Sigmoid colon (tissue), 7 donors: ENCODE measurements around the gene CCL11. TPM values are rescaled to one million over a fixed set of nuclear protein-coding genes. Genes with fewer than 3 reads are reported as not detected.

ENCODE experiments used
- DNase-seq: peaks from one replicate; pipeline ENCODE4 v3.0.0-alpha.2; 2019
- H3K27ac ChIP-seq, 4 donors: fragments of 200-600 bp; sonication (generic); one replicate each; pipeline ENCODE4 v1.5.1; 2016 to 2019; ENCODE audit warnings: mild to moderate bottlenecking in 1 of 4
- H3K27me3 ChIP-seq, 3 donors: fragments of 200-600 bp; sonication (generic); one replicate each; pipeline ENCODE4 v1.5.1; 2019; ENCODE audit warnings: mild to moderate bottlenecking in 1 of 3
- H3K36me3 ChIP-seq, 4 donors: fragments of 200-600 bp; sonication (generic); one replicate each; pipeline ENCODE4 v1.5.1; 2016 to 2019
- H3K4me1 ChIP-seq, 4 donors: fragments of 200-600 bp; sonication (generic); one replicate each; pipeline ENCODE4 v1.5.1; 2017 to 2019
- H3K4me3 ChIP-seq, 4 donors: fragments of 200-600 bp; sonication (generic); one replicate each; pipeline ENCODE4 v1.5.1; 2017 to 2019; ENCODE audit warnings: mild to moderate bottlenecking in 2 of 4, moderate library complexity in 1 of 4
- H3K9me3 ChIP-seq, 4 donors: fragments of 200-600 bp in 3 of 4; sonication (generic) in 3 of 4; one replicate each; pipeline versions ENCODE4 v1.5.1 to v1.6.1; 2013 to 2019
- EP300 ChIP-seq, 4 donors: sonication (generic); formaldehyde crosslinking; IDR thresholded peaks; one replicate each; pipeline ENCODE4 v1.6.1; 2017; ENCODE audit warnings: antibody characterized with exemption in 4 of 4
- POLR2A ChIP-seq, 2 donors: fragments of 450-650 bp; IDR thresholded peaks; one replicate each; pipeline ENCODE4 v1.6.1; 2016; ENCODE audit warnings: antibody characterized with exemption in 2 of 2, mild to moderate bottlenecking in 2 of 2, moderate library complexity in 2 of 2
- POLR2AphosphoS5 ChIP-seq, 4 donors: sonication (generic); formaldehyde crosslinking; IDR thresholded peaks; one replicate each; pipeline ENCODE4 v1.6.1; 2017; ENCODE audit warnings: antibody characterized with exemption in 4 of 4
- WGBS, 2 donors: extraction: QIAGEN DNeasy Blood & Tissue Kit; methylation state at CpG; one replicate each; pipeline ENCODE4 v1.1.7; 2013; 5-methylcytosine and 5-hydroxymethylcytosine counted together
- intact Hi-C: fragments of 100-400 bp; cut with DNase I; formaldehyde crosslinking; loops from one replicate; pipeline ENCODE4 v1.15.1; 2023
- polyA plus RNA-seq, 3 donors: library from polyadenylated mRNA; stranded (reverse); fragments of 200-250 nt; gene quantifications; one replicate each; pipeline ENCODE4 v1.2.3, GENCODE V29; 2013
- total RNA-seq, 4 donors: library from RNA; depleted of rRNA; stranded (reverse); fragments of >200 nt; gene quantifications; one replicate each; pipeline ENCODE4 v1.1.0, GENCODE V29; 2016
- TF ChIP-seq, protein P1 (sequence below), 4 experiments: fragments of 450-650 bp in 3 of 4; fragments of 200-600 bp in 1 of 4; IDR thresholded peaks; one replicate each; pipeline ENCODE4 v1.5.1; 2016 to 2019; ENCODE audit warnings: antibody characterized with exemption in 4 of 4, mild to moderate bottlenecking in 3 of 4, moderate library complexity in 2 of 4
- donor health status: healthy with polysubstance abuse.
- donor health status: Bipolar disorder and iron deficiency.
- donor health status: healthy.

Gene CCL11
- total and polyA plus RNA-seq, 7 donors: 3.0 to 62.6 (median 24.6) TPM

DNA sequence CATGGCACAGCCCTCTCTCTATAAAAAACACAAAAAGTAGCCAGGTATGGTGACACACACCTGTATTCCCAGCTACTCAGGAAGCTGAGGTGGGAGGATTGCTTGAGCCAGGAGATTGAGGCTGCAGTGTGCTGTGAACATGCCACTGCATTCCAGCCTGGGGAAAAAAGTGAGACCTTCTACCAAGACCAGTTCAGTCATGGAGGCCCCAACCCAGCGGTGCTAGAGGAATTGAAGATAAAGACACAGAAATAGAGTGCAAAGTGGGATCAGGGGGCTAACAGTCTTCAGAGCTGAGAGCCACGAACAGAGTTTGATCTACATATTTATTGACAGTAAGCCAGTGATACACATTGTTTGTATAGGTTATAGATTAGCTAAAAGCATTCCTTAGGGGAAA is 18.1 kb downstream of the CCL11 start:
- H3K9me3 ChIP-seq: no peaks in the 10 kb centered on the region
- peaks cover 0 to 46% (median 38%) of the 10 kb centered on the region in 4 donors for H3K4me1 ChIP-seq
- DNase-seq: no peak
- H3K4me3 ChIP-seq: no peak overlapping the region
- H3K27me3 ChIP-seq: no peaks in the 10 kb centered on the region
- TF ChIP-seq, protein P1, sequence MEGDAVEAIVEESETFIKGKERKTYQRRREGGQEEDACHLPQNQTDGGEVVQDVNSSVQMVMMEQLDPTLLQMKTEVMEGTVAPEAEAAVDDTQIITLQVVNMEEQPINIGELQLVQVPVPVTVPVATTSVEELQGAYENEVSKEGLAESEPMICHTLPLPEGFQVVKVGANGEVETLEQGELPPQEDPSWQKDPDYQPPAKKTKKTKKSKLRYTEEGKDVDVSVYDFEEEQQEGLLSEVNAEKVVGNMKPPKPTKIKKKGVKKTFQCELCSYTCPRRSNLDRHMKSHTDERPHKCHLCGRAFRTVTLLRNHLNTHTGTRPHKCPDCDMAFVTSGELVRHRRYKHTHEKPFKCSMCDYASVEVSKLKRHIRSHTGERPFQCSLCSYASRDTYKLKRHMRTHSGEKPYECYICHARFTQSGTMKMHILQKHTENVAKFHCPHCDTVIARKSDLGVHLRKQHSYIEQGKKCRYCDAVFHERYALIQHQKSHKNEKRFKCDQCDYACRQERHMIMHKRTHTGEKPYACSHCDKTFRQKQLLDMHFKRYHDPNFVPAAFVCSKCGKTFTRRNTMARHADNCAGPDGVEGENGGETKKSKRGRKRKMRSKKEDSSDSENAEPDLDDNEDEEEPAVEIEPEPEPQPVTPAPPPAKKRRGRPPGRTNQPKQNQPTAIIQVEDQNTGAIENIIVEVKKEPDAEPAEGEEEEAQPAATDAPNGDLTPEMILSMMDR (IDR thresholded peaks at IDR 0.05): no peak
- no peak for TF ChIP-seq POLR2A (IDR thresholded peaks at IDR 0.05)
- TF ChIP-seq EP300 (IDR thresholded peaks at IDR 0.05): no peak
- no peak for TF ChIP-seq POLR2AphosphoS5 (IDR thresholded peaks at IDR 0.05)
- intact Hi-C loops: loop anchor here (5.0 kb wide), 1 partner anchor 51 kb away; no protein-coding TSS in a partner anchor
- no peaks in the 10 kb centered on the region for H3K36me3 ChIP-seq
- WGBS, 2 donors: 57 to 82% methylated on average over 2 of the region's 2 CpGs
- H3K27ac ChIP-seq: no peak overlapping the region

DNA sequence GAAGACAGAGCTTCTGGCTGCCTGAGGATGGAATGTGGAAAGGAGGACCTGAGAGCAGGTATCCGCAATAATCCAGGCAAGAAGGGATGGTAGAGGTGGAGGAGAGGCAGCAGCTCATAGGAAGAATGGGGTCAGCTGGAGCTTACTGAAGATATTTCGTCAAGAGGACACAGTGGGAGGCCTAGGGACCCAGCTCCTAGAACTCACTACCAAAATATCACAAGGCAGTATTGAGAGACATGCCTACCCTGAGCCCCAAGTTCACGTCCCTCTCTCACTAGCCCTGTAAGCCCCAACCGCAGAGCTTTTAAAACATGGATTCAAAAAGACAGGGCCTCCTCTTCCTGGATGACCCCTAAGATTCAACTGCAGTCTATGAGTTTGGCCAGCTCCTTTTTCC is 19.5 kb downstream of the CCL11 start:
- WGBS, 2 donors: 90 to 95% methylated on average over 4 of the region's 4 CpGs
- no peaks in the 10 kb centered on the region for H3K27me3 ChIP-seq
- no peak for TF ChIP-seq EP300 (IDR thresholded peaks at IDR 0.05)
- no peak for TF ChIP-seq POLR2AphosphoS5 (IDR thresholded peaks at IDR 0.05)
- TF ChIP-seq POLR2A (IDR thresholded peaks at IDR 0.05): no peak
- TF ChIP-seq, protein P1 (IDR thresholded peaks at IDR 0.05): no peak
- H3K27ac ChIP-seq: no peak overlapping the region
- peaks cover 0 to 36% (median 29%) of the 10 kb centered on the region in 4 donors for H3K4me1 ChIP-seq
- intact Hi-C loops: no loop called here
- H3K9me3 ChIP-seq: no peaks in the 10 kb centered on the region
- H3K4me3 ChIP-seq: no peak overlapping the region
- DNase-seq: no peak
- H3K36me3 ChIP-seq: no peaks in the 10 kb centered on the region

- intact Hi-C loops: loop anchor here (2.0 kb wide), 1 partner anchor 105 kb away; no protein-coding TSS in a partner anchor
- no peak for TF ChIP-seq POLR2A (IDR thresholded peaks at IDR 0.05)
- no peak for TF ChIP-seq EP300 (IDR thresholded peaks at IDR 0.05)
- no peak for TF ChIP-seq POLR2AphosphoS5 (IDR thresholded peaks at IDR 0.05)
- TF ChIP-seq, protein P1 (IDR thresholded peaks at IDR 0.05): no peak
- peaks cover 0 to 31% (median 23%) of the 10 kb centered on the region in 4 donors for H3K4me1 ChIP-seq
- H3K27me3 ChIP-seq: no peaks in the 10 kb centered on the region
- H3K36me3 ChIP-seq: no peaks in the 10 kb centered on the region
- no peaks in the 10 kb centered on the region for H3K9me3 ChIP-seq
- no peak overlapping the region for H3K27ac ChIP-seq
- DNase-seq: no peak
- H3K4me3 ChIP-seq: no peak overlapping the region
These were observed 20.1 kb downstream of the CCL11 start for GRCh38 chr17:34305606-34306005.

DNA sequence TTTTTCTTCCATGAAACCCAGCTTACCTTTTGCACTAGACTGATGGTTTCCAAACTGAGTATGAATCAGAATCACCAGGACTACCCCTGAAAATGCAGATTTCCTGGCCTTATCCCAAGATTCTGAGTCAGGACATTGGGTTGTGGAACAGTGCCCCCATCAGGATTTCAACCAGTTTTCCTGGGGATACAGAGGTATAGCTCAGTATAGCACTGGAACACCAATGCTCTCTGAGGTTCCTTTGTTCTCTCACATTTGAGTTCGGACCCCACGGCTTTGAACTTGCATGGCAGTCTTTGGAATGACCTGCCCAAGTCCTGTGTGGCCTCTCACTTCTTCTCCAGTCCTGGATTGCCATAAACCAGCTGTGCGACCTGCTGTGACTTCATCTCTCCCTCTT is 20.9 kb downstream of the CCL11 start:
- Histone ChIP-seq H3K9me3 (no peaks in the 10 kb centered on the region), H3K4me1 (peaks cover 0 to 22% (median 15%) of the 10 kb centered on the region in 4 donors), H3K4me3 (no peak overlapping the region), H3K36me3 (no peaks in the 10 kb centered on the region), H3K27ac (no peak overlapping the region), H3K27me3 (no peaks in the 10 kb centered on the region)
- no peak for TF ChIP-seq POLR2A (IDR thresholded peaks at IDR 0.05)
- TF ChIP-seq, protein P1 (IDR thresholded peaks at IDR 0.05): peak in 3 of 4 experiments; percentile 13 to 52 (median 40)
- DNase-seq: no peak
- intact Hi-C loops: loop anchor here (2.0 kb wide), 1 partner anchor 106 kb away; no protein-coding TSS in a partner anchor
- 61 to 81% methylated on average over 3 of the region's 3 CpGs for WGBS, 2 donors

DNA sequence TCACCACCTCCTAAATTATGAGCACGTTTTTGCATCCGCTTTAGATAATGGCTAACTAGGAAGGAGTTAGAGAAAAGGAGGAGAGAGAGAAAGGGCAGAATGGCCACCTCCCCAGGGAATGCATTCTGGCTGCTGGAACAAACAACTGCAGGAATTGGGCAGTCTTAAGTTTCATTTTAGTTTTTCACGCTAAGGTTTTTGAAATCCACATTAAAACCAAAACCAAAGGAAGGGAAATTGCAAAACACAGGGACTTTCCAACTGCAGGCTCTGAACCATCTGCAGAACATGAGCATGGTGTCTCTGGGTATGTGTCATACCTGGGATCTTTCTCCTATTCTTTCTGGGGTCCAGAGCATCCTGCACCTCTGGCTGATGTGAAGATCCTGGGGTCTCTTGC is 21.6 kb downstream of the CCL11 start:
- DNase-seq: no peak
- Histone ChIP-seq H3K4me3 (no peak overlapping the region), H3K4me1 (peaks cover 0 to 21% (median 12%) of the 10 kb centered on the region in 4 donors), H3K36me3 (no peaks in the 10 kb centered on the region), H3K27me3 (no peaks in the 10 kb centered on the region), H3K9me3 (no peaks in the 10 kb centered on the region), H3K27ac (no peak overlapping the region)
- intact Hi-C loops: loop anchor here (2.0 kb wide), 1 partner anchor 106 kb away; no protein-coding TSS in a partner anchor
- WGBS, 2 donors: 55 to 58% methylated on average over 3 of the region's 3 CpGs
- TF ChIP-seq, protein P1 (IDR thresholded peaks at IDR 0.05): no peak
- peak in 1 of 4 donors; percentile 24 for TF ChIP-seq POLR2AphosphoS5 (IDR thresholded peaks at IDR 0.05)
